GM12865 (cell line): ENCODE results near the gene KCNK2.

Experiments used
- DNase-seq: peaks from one replicate; pipeline ENCODE4 v3.0.0; 2010; ENCODE audit warnings: low read depth
- H3K4me3 ChIP-seq: 2 replicates; pipeline ENCODE4 v1.5.1; 2011; ENCODE audit warnings: mild to moderate bottlenecking, low read depth, low read length, control low read depth
- CTCF ChIP-seq: IDR thresholded peaks from 2 replicates; pipeline ENCODE4 v1.5.1; 2011; ENCODE audit warnings: low read length, control low read depth, low read depth, inconsistent platforms; ENCODE audit not compliant: insufficient read depth; ENCODE audit errors: missing control alignments

Gene KCNK2

GRCh38 chr1:215131291-215131690, 48.8 kb downstream of the KCNK2 start:
- H3K4me3 ChIP-seq = no peak overlapping the region
- no peak for DNase-seq
- TF ChIP-seq CTCF = no peak

GRCh38 chr1:215132156-215132555, 49.6 kb downstream of the KCNK2 start:
- no peak for DNase-seq
- H3K4me3 ChIP-seq = no peak overlapping the region
- TF ChIP-seq CTCF = no peak

GRCh38 chr1:215133532-215133931, 51.0 kb downstream of the KCNK2 start:
- no peak for DNase-seq
- no peak overlapping the region for H3K4me3 ChIP-seq
- TF ChIP-seq CTCF = no peak

GRCh38 chr1:215137985-215138384, 55.4 kb downstream of the KCNK2 start:
- TF ChIP-seq CTCF = no peak
- DNase-seq = no peak
- no peak overlapping the region for H3K4me3 ChIP-seq

GRCh38 chr1:215140135-215140534, 57.6 kb downstream of the KCNK2 start:
- DNase-seq = no peak
- H3K4me3 ChIP-seq = no peak overlapping the region
- no peak for TF ChIP-seq CTCF

GRCh38 chr1:215141460-215141859, 58.9 kb downstream of the KCNK2 start:
- DNase-seq = no peak
- no peak for TF ChIP-seq CTCF
- H3K4me3 ChIP-seq = no peak overlapping the region

GRCh38 chr1:215143497-215143896, 61.0 kb downstream of the KCNK2 start:
- TF ChIP-seq CTCF = no peak
- no peak overlapping the region for H3K4me3 ChIP-seq
- DNase-seq = no peak
